Stimulated activated naive CD4-positive, alpha-beta T cell treated with Interleukin-2 at 50 U/mL for 16 hours (primary cell): ENCODE results near the gene DIO2.

Experiments
- DNase-seq: peaks from one replicate; lab custom pipeline; 2025; lab: John Stamatoyannopoulos, UW

The DIO2 gene

GRCh38 chr14:80167793-80168448 lies 43.4 kb downstream of the DIO2 start:
- no peak for DNase-seq

GRCh38 chr14:80164991-80165721 lies 46.1 kb downstream of the DIO2 start:
- DNase-seq: no peak

- DNase-seq: no peak
These were observed 58.5 kb downstream of the DIO2 start for GRCh38 chr14:80152763-80153162.

- no peak for DNase-seq
These were observed 59.1 kb downstream of the DIO2 start for GRCh38 chr14:80152166-80152565.

- no peak for DNase-seq
These were observed 61.0 kb downstream of the DIO2 start for GRCh38 chr14:80150301-80150700.
